Measurements from ENCODE around the gene RAB17. TPM values are rescaled to one million over a fixed set of nuclear protein-coding genes. Genes with fewer than 3 reads are reported as not detected.
A peak's percentile ranks its signal among the peaks of the same experiment; 100 is the strongest.

The RAB17 gene
- polyA plus RNA-seq, 1 donor (not counting 4 experiments of a cell fraction or from before 2014, with no cell fraction given) = 2.4 TPM

GRCh38 chr2:237626813-237627440 is 36.4 kb upstream of the RAB17 start:
- Histone ChIP-seq H3K9me3 (ENCODE audit: control insufficient read depth, low read depth, low read length) (no peaks in the 10 kb centered on the region), H3K27ac (ENCODE audit: control insufficient read depth, insufficient read depth, low read length) (no peak overlapping the region), H3K9ac (ENCODE audit: control insufficient read depth, extremely low read depth, insufficient read depth, low read length) (no peak overlapping the region)

GRCh38 chr2:237625777-237626176 is 35.2 kb upstream of the RAB17 start:
- FAIRE-seq (no peak), DNase-seq (ENCODE audit: low read depth, low spot score) (no peak)
- no peaks in the 10 kb centered on the region for H3K4me1 ChIP-seq (ENCODE audit: control insufficient read depth, extremely low read depth, insufficient read depth, low read length)
- H3K27me3 ChIP-seq (ENCODE audit: control insufficient read depth, extremely low read depth, insufficient read depth, low read length) = peaks cover 70% of the 10 kb centered on the region
- H3K4me2 ChIP-seq (ENCODE audit: control insufficient read depth, extremely low read depth, insufficient read depth, low read depth, low read length) = no peak overlapping the region
- H3K27ac ChIP-seq (ENCODE audit: control insufficient read depth, insufficient read depth, low read length) = no peak overlapping the region
- no peak for TF ChIP-seq CTCF (optimal IDR thresholded peaks at IDR 0.05 in 1 of 3, IDR thresholded peaks at IDR 0.05 in 1 of 3, conservative IDR thresholded peaks at IDR 0.05 in 1 of 3; ENCODE audit: extremely low read depth in 1 of 3, insufficient read depth in 2 of 3, low read length in 3 of 3)
- no peak for TF ChIP-seq EZH2 (IDR thresholded peaks at IDR 0.05; ENCODE audit: low read length)
- no peaks in the 10 kb centered on the region for H3K9me3 ChIP-seq (ENCODE audit: control insufficient read depth, low read depth, low read length)
- H3K79me2 ChIP-seq (ENCODE audit: control insufficient read depth, insufficient read depth, low read length) = no peaks in the 10 kb centered on the region
- dilution Hi-C loops (cut with MboI; ENCODE audit: extremely low pct_ligation_motif_present, low sequenced_read_pairs) = no loop called here
- H4K20me1 ChIP-seq (ENCODE audit: control insufficient read depth, extremely low read depth, insufficient read depth, low read length) = no peaks in the 10 kb centered on the region
- H2AFZ ChIP-seq (ENCODE audit: control insufficient read depth, low read length) = no peak overlapping the region
- no peak overlapping the region for H3K9ac ChIP-seq (ENCODE audit: control insufficient read depth, extremely low read depth, insufficient read depth, low read length)
- no peaks in the 10 kb centered on the region for H3K36me3 ChIP-seq (ENCODE audit: control insufficient read depth in 2 of 2, extremely low read depth in 1 of 2, insufficient read depth in 2 of 2, low read length in 2 of 2)
- H3K4me3 ChIP-seq (ENCODE audit: control insufficient read depth in 2 of 3, extremely low read depth in 1 of 3, insufficient read depth in 2 of 3, low read depth in 1 of 3, low read length in 3 of 3) = no peak overlapping the region
- no peaks in the 10 kb centered on the region for H3K9me1 ChIP-seq (ENCODE audit: control insufficient read depth, extremely low read depth, insufficient read depth, low read length)

More at GRCh38 chr2:237626813-237627440, 36.4 kb upstream of the RAB17 start:
- H3K9me1 ChIP-seq (ENCODE audit: control insufficient read depth, extremely low read depth, insufficient read depth, low read length) = no peaks in the 10 kb centered on the region
- H2AFZ ChIP-seq (ENCODE audit: control insufficient read depth, low read length) = peak overlapping the region; percentile 13
- no peaks in the 10 kb centered on the region for H3K79me2 ChIP-seq (ENCODE audit: control insufficient read depth, insufficient read depth, low read length)
- DNase-seq (ENCODE audit: low read depth, low spot score) (no peak), FAIRE-seq (no peak)
- H3K4me1 ChIP-seq (ENCODE audit: control insufficient read depth, extremely low read depth, insufficient read depth, low read length) = no peaks in the 10 kb centered on the region
- H3K27me3 ChIP-seq (ENCODE audit: control insufficient read depth, extremely low read depth, insufficient read depth, low read length) = peaks cover 74% of the 10 kb centered on the region
- peak overlapping the region; percentile 46 for H3K4me2 ChIP-seq (ENCODE audit: control insufficient read depth, extremely low read depth, insufficient read depth, low read depth, low read length)
- dilution Hi-C loops (cut with MboI; ENCODE audit: extremely low pct_ligation_motif_present, low sequenced_read_pairs) = no loop called here
- H4K20me1 ChIP-seq (ENCODE audit: control insufficient read depth, extremely low read depth, insufficient read depth, low read length) = no peaks in the 10 kb centered on the region
- peak overlapping the region in 1 of 3 experiments; percentile 34 for H3K4me3 ChIP-seq (ENCODE audit: control insufficient read depth in 2 of 3, extremely low read depth in 1 of 3, insufficient read depth in 2 of 3, low read depth in 1 of 3, low read length in 3 of 3)
- no peak for TF ChIP-seq CTCF (optimal IDR thresholded peaks at IDR 0.05 in 1 of 3, IDR thresholded peaks at IDR 0.05 in 1 of 3, conservative IDR thresholded peaks at IDR 0.05 in 1 of 3; ENCODE audit: extremely low read depth in 1 of 3, insufficient read depth in 2 of 3, low read length in 3 of 3)
- peak; percentile 96 for TF ChIP-seq EZH2 (IDR thresholded peaks at IDR 0.05; ENCODE audit: low read length)
- no peaks in the 10 kb centered on the region for H3K36me3 ChIP-seq (ENCODE audit: control insufficient read depth in 2 of 2, extremely low read depth in 1 of 2, insufficient read depth in 2 of 2, low read length in 2 of 2)

Data from keratinocyte (primary cell).